ENCODE results near the gene PHC2.
A peak's percentile ranks its signal among the peaks of the same experiment; 100 is the strongest.

Gene PHC2

GRCh38 chr1:33445108-33445507, 14.2 kb upstream of the PHC2 start:
- no peak for DNase-seq

- DNase-seq, result no peak
Observed at GRCh38 chr1:33443705-33444180, 12.8 kb upstream of the PHC2 start.

GRCh38 chr1:33443080-33443704, 12.3 kb upstream of the PHC2 start:
- no peak for DNase-seq

GRCh38 chr1:33442141-33442540, 11.2 kb upstream of the PHC2 start:
- DNase-seq, result no peak

- no peak for DNase-seq
Observed at GRCh38 chr1:33441088-33441745, 10.3 kb upstream of the PHC2 start.

GRCh38 chr1:33439662-33440061, 8.8 kb upstream of the PHC2 start:
- DNase-seq, result no peak

- no peak for DNase-seq
Observed at GRCh38 chr1:33438364-33439160, 7.7 kb upstream of the PHC2 start.

GRCh38 chr1:33436557-33437285, 5.8 kb upstream of the PHC2 start:
- DNase-seq, result no peak

GRCh38 chr1:33435096-33435820, 4.4 kb upstream of the PHC2 start:
- no peak for DNase-seq

- DNase-seq, result no peak
Observed at GRCh38 chr1:33434363-33434750, 3.5 kb upstream of the PHC2 start.

GRCh38 chr1:33433509-33434362, 2.8 kb upstream of the PHC2 start:
- peak; percentile 52 for DNase-seq

- DNase-seq, result peak; percentile 57
Observed at GRCh38 chr1:33429856-33430691, 821 bp downstream of the PHC2 start.

GRCh38 chr1:33429332-33429731, 1.6 kb downstream of the PHC2 start:
- no peak for DNase-seq

- DNase-seq, result no peak
Observed at GRCh38 chr1:33428661-33429060, 2.2 kb downstream of the PHC2 start.

- no peak for DNase-seq
Observed at GRCh38 chr1:33426916-33427315, 4.0 kb downstream of the PHC2 start.

- no peak for DNase-seq
Observed at GRCh38 chr1:33425900-33426299, 5.0 kb downstream of the PHC2 start.

- DNase-seq, result no peak
Observed at GRCh38 chr1:33424610-33425009, 6.3 kb downstream of the PHC2 start.

- DNase-seq, result no peak
Observed at GRCh38 chr1:33424205-33424604, 6.7 kb downstream of the PHC2 start.

GRCh38 chr1:33420870-33421775, 9.8 kb downstream of the PHC2 start:
- DNase-seq, result no peak

GRCh38 chr1:33418811-33419210, 12.1 kb downstream of the PHC2 start:
- DNase-seq, result no peak
